GM21717 (cell line): ENCODE measurements around the gene TGFBR3.
A peak's percentile ranks its signal among the peaks of the same experiment; 100 is the strongest.

Source experiments
- ATAC-seq: cut with Tn5 transposase; IDR thresholded peaks from one replicate; pipeline ENCODE4 v1.9.1; 2021; ENCODE audit warnings: mild to moderate bottlenecking, moderate library complexity; ENCODE audit not compliant: unreplicated experiment

The TGFBR3 gene

GRCh38 chr1:91741906-91742305 is 144.0 kb downstream of the TGFBR3 start:
- no peak for ATAC-seq

- no peak for ATAC-seq
These were observed 144.7 kb downstream of the TGFBR3 start for GRCh38 chr1:91741301-91741700.

- no peak for ATAC-seq
These were observed 148.3 kb downstream of the TGFBR3 start for GRCh38 chr1:91737650-91738049.

GRCh38 chr1:91736715-91737615 is 149.0 kb downstream of the TGFBR3 start:
- ATAC-seq = no peak

GRCh38 chr1:91736146-91736714 is 149.7 kb downstream of the TGFBR3 start:
- no peak for ATAC-seq

GRCh38 chr1:91735266-91735845 is 150.6 kb downstream of the TGFBR3 start:
- ATAC-seq = no peak

- ATAC-seq = no peak
These were observed 151.2 kb downstream of the TGFBR3 start for GRCh38 chr1:91734761-91735160.

GRCh38 chr1:91733108-91733710 is 152.7 kb downstream of the TGFBR3 start:
- ATAC-seq = no peak

GRCh38 chr1:91732291-91733107 is 153.5 kb downstream of the TGFBR3 start:
- peak; percentile 55 for ATAC-seq

- no peak for ATAC-seq
These were observed 154.1 kb downstream of the TGFBR3 start for GRCh38 chr1:91731815-91732214.

GRCh38 chr1:91730801-91731732 is 154.9 kb downstream of the TGFBR3 start:
- no peak for ATAC-seq

GRCh38 chr1:91729621-91730358 is 156.2 kb downstream of the TGFBR3 start:
- no peak for ATAC-seq

- no peak for ATAC-seq
These were observed 158.2 kb downstream of the TGFBR3 start for GRCh38 chr1:91727763-91728162.

- ATAC-seq = no peak
These were observed 159.8 kb downstream of the TGFBR3 start for GRCh38 chr1:91725989-91726721.

- no peak for ATAC-seq
These were observed 160.3 kb downstream of the TGFBR3 start for GRCh38 chr1:91725618-91725988.

GRCh38 chr1:91724644-91725043 is 161.3 kb downstream of the TGFBR3 start:
- ATAC-seq = no peak

GRCh38 chr1:91724231-91724630 is 161.7 kb downstream of the TGFBR3 start:
- ATAC-seq = no peak

GRCh38 chr1:91720044-91720443 is 165.9 kb downstream of the TGFBR3 start:
- ATAC-seq = no peak
